GM18858 (cell line): ENCODE results near the gene CAV1.
"Not testable (repeated sequence)": the region's sequence is repeated elsewhere in the genome, so short reads cannot be mapped to it uniquely, and the experiment has no call there.

Experiments used
- ATAC-seq: cut with Tn5 transposase; IDR thresholded peaks from one replicate; pipeline ENCODE4 v1.9.1; 2021; ENCODE audit not compliant: unreplicated experiment

Gene CAV1, protein sequence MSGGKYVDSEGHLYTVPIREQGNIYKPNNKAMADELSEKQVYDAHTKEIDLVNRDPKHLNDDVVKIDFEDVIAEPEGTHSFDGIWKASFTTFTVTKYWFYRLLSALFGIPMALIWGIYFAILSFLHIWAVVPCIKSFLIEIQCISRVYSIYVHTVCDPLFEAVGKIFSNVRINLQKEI

GRCh38 chr7:116524609-116525297 lies at the start of gene CAV1:
Gene CAV1 (plus strand): TSS chr7:116525036. CDS start chr7:116525063, 27 bp downstream.
- no peak for ATAC-seq

DNA sequence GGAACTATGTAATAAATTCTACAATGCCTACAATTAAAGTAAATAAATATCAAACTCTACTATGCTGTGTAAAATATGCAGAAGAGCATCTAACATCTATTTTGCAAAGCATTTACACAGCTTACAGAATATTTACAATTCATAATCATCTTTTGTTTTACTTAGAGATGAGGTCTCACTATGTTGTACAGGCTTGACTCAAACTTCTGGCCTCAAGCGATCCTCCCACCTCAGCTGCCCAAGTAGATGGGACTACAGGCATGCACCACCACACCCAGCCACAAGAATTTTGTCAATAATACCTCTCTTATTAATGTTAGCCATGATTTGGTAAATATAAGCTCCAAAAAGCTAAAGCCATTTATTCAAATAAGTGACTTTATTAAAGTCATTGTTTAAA lies 47.2 kb upstream of the CAV1 start:
- ATAC-seq: no peak

GRCh38 chr7:116478834-116479233 lies 46.0 kb upstream of the CAV1 start:
- ATAC-seq: no peak

DNA sequence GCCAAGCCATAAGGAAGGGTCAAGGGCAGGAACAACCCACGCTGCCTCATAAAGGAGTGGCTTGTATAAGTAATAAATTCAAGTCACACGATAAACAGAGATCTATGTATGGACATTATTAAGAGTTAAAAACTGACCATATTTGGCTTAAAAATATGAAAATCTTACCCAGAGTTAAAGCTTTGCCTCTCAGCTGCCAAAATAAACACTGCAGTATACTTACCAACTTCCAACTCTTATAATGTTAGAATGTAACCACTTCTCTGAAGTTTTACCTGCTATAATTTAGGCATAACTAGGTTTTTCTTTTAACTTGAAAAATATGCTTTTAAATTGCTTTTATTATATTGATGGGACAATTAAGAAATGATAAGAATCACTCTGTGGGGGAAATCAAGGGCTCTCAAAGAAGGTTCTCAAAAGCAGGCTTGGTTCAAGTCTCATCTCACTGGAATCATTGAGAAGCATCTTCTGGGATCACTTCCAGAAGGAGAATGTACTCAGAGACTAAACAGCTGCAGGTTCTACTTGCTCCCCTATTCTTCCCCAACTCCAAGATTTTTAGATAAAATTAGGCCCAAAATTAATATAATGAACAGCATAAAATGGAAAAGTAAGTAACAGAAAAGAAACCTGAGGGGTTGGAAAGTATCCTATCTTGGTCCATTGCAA lies 41.4 kb upstream of the CAV1 start:
- no peak for ATAC-seq

GRCh38 chr7:116484389-116484788 lies 40.4 kb upstream of the CAV1 start:
- not testable (repeated sequence) for ATAC-seq

DNA sequence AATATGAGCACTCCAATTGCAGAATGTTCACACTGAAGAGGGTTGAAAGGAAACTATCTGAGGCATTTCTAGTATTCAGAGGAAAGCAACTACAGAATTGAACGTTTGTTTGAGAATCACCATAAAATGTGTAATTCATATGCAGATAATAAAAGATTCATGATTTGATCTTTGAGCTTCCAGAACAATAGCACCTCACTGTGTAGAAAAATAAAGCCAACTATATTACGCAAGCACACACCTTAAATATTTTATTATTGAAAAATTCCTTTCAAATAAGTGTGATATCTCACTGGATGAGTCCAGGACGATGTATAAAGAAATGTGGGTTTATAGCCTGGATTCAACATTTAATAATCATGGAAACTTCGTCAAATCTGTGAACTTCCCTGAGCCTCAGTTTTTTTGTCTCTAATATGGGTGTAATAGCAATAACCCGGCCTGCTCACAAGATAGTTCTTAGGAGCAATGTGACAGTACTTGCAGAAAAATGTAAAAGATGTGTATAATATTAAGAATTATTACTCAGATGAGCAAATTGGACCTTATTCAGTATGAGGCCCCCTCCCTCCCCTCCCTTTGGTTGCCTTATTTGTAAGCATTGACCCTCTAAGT lies 36.8 kb upstream of the CAV1 start:
- ATAC-seq: no peak

GRCh38 chr7:116490351-116490750 lies 34.5 kb upstream of the CAV1 start:
- no peak for ATAC-seq

DNA sequence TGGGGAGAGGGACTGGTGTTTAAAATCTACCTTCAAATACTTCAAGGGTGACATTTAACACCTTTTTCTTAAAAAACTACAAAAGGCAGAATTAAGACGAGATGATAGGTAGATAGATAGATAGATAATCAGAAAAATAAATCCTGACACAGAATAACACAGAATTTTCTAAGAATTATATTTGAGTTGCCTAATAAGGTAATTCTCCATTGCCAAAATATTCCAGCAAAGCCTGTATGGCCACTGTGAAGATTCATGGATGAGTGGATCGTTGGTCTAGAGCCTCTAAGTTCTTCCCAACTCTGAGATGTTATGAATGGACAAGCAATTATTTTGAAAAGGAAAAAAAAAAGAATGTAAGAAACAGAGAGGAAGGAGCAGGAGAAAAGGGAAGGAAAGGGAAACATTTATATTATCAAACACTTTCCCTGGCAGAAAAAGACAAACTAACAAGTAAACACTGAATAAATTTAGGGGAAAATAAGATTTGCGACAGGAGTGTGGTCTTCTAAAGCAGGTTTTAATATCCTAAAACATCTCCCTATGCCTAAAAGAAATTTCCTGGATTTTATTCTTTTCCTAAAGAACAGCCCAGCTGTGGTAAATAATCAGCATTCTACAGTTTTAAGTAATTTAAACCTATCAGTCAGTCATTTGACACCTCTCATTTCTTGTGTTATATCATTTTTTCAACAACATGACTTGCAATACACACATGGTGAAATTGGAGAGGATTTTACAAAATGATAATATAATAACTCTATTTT lies 32.8 kb upstream of the CAV1 start:
- no peak for ATAC-seq

- ATAC-seq: no peak
Observed at GRCh38 chr7:116492654-116493109, 32.2 kb upstream of the CAV1 start.

GRCh38 chr7:116493449-116493848 lies 31.4 kb upstream of the CAV1 start:
- ATAC-seq: no peak

GRCh38 chr7:116494472-116494871 lies 30.4 kb upstream of the CAV1 start:
- no peak for ATAC-seq

DNA sequence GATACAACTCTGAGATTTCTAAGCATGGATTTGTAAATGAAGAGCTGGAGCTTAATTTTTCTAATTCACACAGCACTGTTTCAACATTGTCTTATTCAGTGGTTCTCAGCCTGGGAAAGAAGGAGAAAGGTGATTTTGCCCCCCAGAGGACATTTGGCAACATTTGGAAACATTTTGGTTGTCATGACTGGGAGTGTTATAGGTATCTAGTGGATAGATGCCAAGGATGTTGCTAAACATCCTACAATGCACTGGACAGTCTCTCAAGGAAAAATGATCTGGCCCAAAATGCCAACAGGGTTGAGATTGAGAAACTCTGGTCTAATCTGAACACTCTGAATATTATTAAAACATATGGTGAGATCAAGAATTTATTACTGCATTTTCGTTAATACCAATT lies 29.1 kb upstream of the CAV1 start:
- no peak for ATAC-seq

DNA sequence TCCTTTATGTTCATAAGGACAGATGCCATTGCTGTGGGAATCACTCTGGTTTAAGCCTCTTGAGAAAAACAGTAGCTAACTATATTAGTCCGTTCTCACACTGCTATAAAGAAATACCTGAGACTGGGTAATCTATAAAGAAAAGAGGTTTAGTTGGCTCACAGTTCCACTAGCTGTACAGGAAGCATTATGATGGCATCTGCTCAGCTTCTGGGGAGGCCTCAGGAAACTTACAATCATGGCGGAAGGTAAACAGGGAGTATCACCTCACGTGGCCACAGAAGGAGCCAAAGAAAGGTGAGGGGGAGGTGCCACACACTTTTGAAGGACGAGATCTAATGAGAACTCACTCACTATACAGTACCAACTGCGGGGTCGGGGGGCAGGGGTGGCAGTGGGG lies 28.2 kb upstream of the CAV1 start:
- ATAC-seq: no peak

- no peak for ATAC-seq
Observed at GRCh38 chr7:116497708-116498107, 27.1 kb upstream of the CAV1 start.

- no peak for ATAC-seq
Observed at GRCh38 chr7:116499168-116500077, 25.4 kb upstream of the CAV1 start, which contains the start of gene CAV2. Gene CAV2 (plus strand): TSS chr7:116499738. CDS start chr7:116499782, 44 bp downstream.

GRCh38 chr7:116500078-116500853 lies 24.6 kb upstream of the CAV1 start:
- peak; percentile 58 for ATAC-seq

GRCh38 chr7:116501425-116502167 lies 23.2 kb upstream of the CAV1 start:
- ATAC-seq: no peak
